Endothelial cell of umbilical vein (primary cell): ENCODE data around the gene ZMIZ1. TPM values are rescaled to one million over a fixed set of nuclear protein-coding genes. Genes with fewer than 3 reads are reported as not detected.

Experiments
- BruUV-seq: library from RNA; stranded (reverse); fragments of 400-500 nt; replicated peaks from 2 replicates; lab custom pipeline; 2021; lab: Mats Ljungman, UMichigan
- CTCF ChIA-PET: fragments of 300-600, 350-600 bp; sonication (Branson Sonifier 250); formaldehyde crosslinking; loops from one replicate; lab custom pipeline; 2021; ENCODE audit warnings: antibody characterized with exemption, inconsistent platforms; lab: Charles Lee
- POLR2A ChIA-PET: fragments of 300-600, 350-600 bp; sonication (Branson Sonifier 250); formaldehyde crosslinking; loops from one replicate; lab custom pipeline; 2021; ENCODE audit warnings: antibody characterized with exemption, inconsistent platforms; lab: Charles Lee
- DNase-seq: peaks from one replicate; pipeline ENCODE4 v3.0.0-alpha.2; 2011; ENCODE audit warnings: low read depth, low spot score
- FAIRE-seq: peaks from 2 replicates; lab custom pipeline; 2011; peaks lifted over from hg19 to GRCh38; lab: Jason Lieb, UNC
- H2AFZ ChIP-seq: 2 replicates; pipeline ENCODE4 v1.6.0; 2012; ENCODE audit warnings: low read depth, low read length, control low read depth, inconsistent platforms
- H3K27ac ChIP-seq: 2 replicates; pipeline ENCODE4 v1.5.1; 2011; ENCODE audit warnings: low read depth, mild to moderate bottlenecking, control low read depth, low read length, moderate library complexity; ENCODE audit not compliant: insufficient read depth
- H3K27me3 ChIP-seq, 2 experiments: 2 replicates each; pipeline versions ENCODE4 v1.6.0 to v1.6.1; 2011; ENCODE audit warnings: low read length in 2 of 2, mixed read lengths in 1 of 2; ENCODE audit not compliant: control insufficient read depth in 2 of 2, insufficient read depth in 2 of 2
- H3K36me3 ChIP-seq, 2 experiments: 2 replicates in 1 of 2; 3 replicates in 1 of 2; pipeline ENCODE4 v1.5.1; 2011; ENCODE audit warnings: low read length in 2 of 2, mild to moderate bottlenecking in 1 of 2, moderate library complexity in 1 of 2; ENCODE audit not compliant: control insufficient read depth in 2 of 2, insufficient read depth in 2 of 2; ENCODE audit errors: extremely low read depth in 1 of 2
- H3K4me1 ChIP-seq: 3 replicates; pipeline ENCODE4 v1.5.1; 2011; ENCODE audit warnings: mild to moderate bottlenecking, low read length; ENCODE audit not compliant: control insufficient read depth, insufficient read depth; ENCODE audit errors: extremely low read depth
- H3K4me2 ChIP-seq: 2 replicates; pipeline ENCODE4 v1.6.1; 2011; ENCODE audit warnings: low read length, control low read depth, mixed read lengths; ENCODE audit not compliant: insufficient read depth
- H3K4me3 ChIP-seq, 3 experiments: fragments of 200-600 bp in 1 of 3; sonication (generic), shearing (Covaris generic) in 1 of 3; replicated peaks in 1 of 3; 2 replicates each; pipeline ENCODE4 v1.5.1; 2011 to 2016; ENCODE audit warnings: control low read depth in 3 of 3, low read length in 3 of 3, mild to moderate bottlenecking in 2 of 3, inconsistent platforms in 1 of 3, low read depth in 1 of 3, moderate library complexity in 1 of 3; ENCODE audit not compliant: insufficient read depth in 1 of 3
- H3K79me2 ChIP-seq: 2 replicates; pipeline ENCODE4 v1.6.0; 2012; ENCODE audit warnings: low read length, inconsistent platforms; ENCODE audit not compliant: control insufficient read depth, insufficient read depth
- H3K9ac ChIP-seq: replicated peaks from 2 replicates; pipeline ENCODE3; 2011; ENCODE audit warnings: low read length, control low read depth; ENCODE audit not compliant: insufficient read depth; ENCODE audit errors: extremely low read depth
- H3K9me1 ChIP-seq: replicated peaks from 3 replicates; pipeline ENCODE4 v1.6.0; 2011; ENCODE audit warnings: mild to moderate bottlenecking, low read length; ENCODE audit not compliant: control insufficient read depth, insufficient read depth; ENCODE audit errors: extremely low read depth
- H3K9me3 ChIP-seq: replicated peaks from 2 replicates; pipeline ENCODE4 v1.5.1; 2012; ENCODE audit warnings: low read length, inconsistent platforms; ENCODE audit not compliant: control insufficient read depth, insufficient read depth
- H4K20me1 ChIP-seq: replicated peaks from 2 replicates; pipeline ENCODE3; 2011; ENCODE audit warnings: mild to moderate bottlenecking, low read length; ENCODE audit not compliant: control insufficient read depth, insufficient read depth; ENCODE audit errors: extremely low read depth
- EZH2 ChIP-seq: IDR thresholded peaks from 2 replicates; pipeline ENCODE4 v1.6.1; 2012; ENCODE audit warnings: borderline replicate concordance, low read depth, mild to moderate bottlenecking, moderate library complexity, low read length, inconsistent platforms; ENCODE audit not compliant: severe bottlenecking
- FOS ChIP-seq: IDR thresholded peaks from 2 replicates; pipeline ENCODE4 v1.6.1; 2011; ENCODE audit warnings: mild to moderate bottlenecking, low read length, moderate library complexity, borderline replicate concordance; ENCODE audit not compliant: insufficient read depth
- GATA2 ChIP-seq: IDR thresholded peaks from 2 replicates; pipeline ENCODE4 v1.7.0; 2011; ENCODE audit warnings: low read depth, mild to moderate bottlenecking, moderate library complexity, mixed read lengths, low read length; ENCODE audit not compliant: insufficient read length, insufficient read depth
- JUN ChIP-seq: IDR thresholded peaks from 2 replicates; pipeline ENCODE4 v1.6.1; 2011; ENCODE audit warnings: borderline replicate concordance, low read depth; ENCODE audit not compliant: insufficient read length, insufficient read depth
- MYC ChIP-seq: IDR thresholded peaks from one replicate; pipeline ENCODE4 v1.6.1; 2011; ENCODE audit warnings: mild to moderate bottlenecking, low read depth, low read length
- POLR2A ChIP-seq: IDR thresholded peaks from 2 replicates; pipeline ENCODE4 v1.6.1; 2012; ENCODE audit warnings: low read depth, mild to moderate bottlenecking, control low read depth, low read length
- POLR2AphosphoS5 ChIP-seq: IDR thresholded peaks from 2 replicates; pipeline ENCODE4 v1.6.1; 2012; ENCODE audit warnings: low read depth, mild to moderate bottlenecking, control low read depth, low read length, moderate library complexity; ENCODE audit not compliant: insufficient read depth
- dilution Hi-C: fragments of 300-500 bp; cut with MboI; formaldehyde crosslinking; loops from one replicate; pipeline ENCODE4 v1.15.0; 2019; ENCODE audit warnings: low sequenced_read_pairs; ENCODE audit not compliant: extremely low pct_ligation_motif_present
- intact Hi-C: fragments of 100-400 bp; cut with micrococcal nuclease; formaldehyde crosslinking; loops from one replicate; pipeline ENCODE4 v1.10.0; 2022
- polyA plus RNA-seq, 4 experiments: library from polyadenylated mRNA; depleted of rRNA in 3 of 4; stranded (reverse) in 3 of 4; unstranded in 1 of 4; fragments of >200 nt; gene quantifications; 2 replicates each; pipeline versions ENCODE4 v1.2.1 to v1.2.3, GENCODE V29; 2011 to 2012; ENCODE audit warnings: missing spikeins in 1 of 4
- total RNA-seq: library from RNA; stranded (reverse); gene quantifications from 2 replicates; pipeline ENCODE4 v1.2.3, GENCODE V29; 2021
- TF ChIP-seq, protein P1 (sequence below): IDR thresholded peaks from 2 replicates; pipeline ENCODE4 v1.6.1; 2011; ENCODE audit not compliant: insufficient read depth, insufficient read length
- TF ChIP-seq, protein P2 (sequence below), 2 donors: IDR thresholded peaks; 1 replicate in 1 of 2; 2 replicates in 1 of 2; pipeline ENCODE4 v1.5.1; 2011; ENCODE audit warnings: low read length in 2 of 2, mild to moderate bottlenecking in 2 of 2, moderate library complexity in 2 of 2, control low read depth in 1 of 2, inconsistent platforms in 1 of 2, low read depth in 1 of 2; ENCODE audit not compliant: insufficient read depth in 1 of 2; ENCODE audit errors: extremely low read depth in 1 of 2

Gene ZMIZ1
- total and polyA plus RNA-seq, 2 donors (not counting 3 experiments of a cell fraction or from before 2014, with no cell fraction given) = 12.5 to 46.7 TPM

DNA sequence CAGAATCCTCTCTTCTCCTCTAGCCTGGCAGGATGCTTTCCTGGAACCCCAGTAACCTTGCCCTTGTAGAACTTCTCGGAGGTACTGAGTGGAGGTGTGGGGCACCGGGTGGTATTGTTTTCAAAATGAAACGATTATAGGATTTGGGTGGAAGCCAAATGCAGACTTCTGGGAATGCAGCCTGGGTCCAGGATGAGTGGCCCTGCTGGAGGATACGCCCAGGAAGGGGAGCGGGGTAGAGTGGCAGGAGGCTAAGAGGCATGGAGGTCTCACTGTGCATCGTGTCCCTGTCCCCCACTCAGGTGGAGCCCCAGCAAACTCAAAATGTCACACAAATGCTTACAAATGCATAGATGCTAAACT lies 169.4 kb downstream of the ZMIZ1 start:
- H3K4me3 ChIP-seq = no peak overlapping the region
- H3K9ac ChIP-seq = no peak overlapping the region
- H2AFZ ChIP-seq = peak overlapping the region; percentile 6
- BruUV-seq = no TSS peak
- CTCF ChIA-PET = interaction anchor here (0.8 to 1.3 kb wide), 2 partner anchors 9 to 56 kb away, joined by 3 read pairs; no protein-coding TSS in a partner anchor
- intact Hi-C loops (no loop called here), dilution Hi-C loops (no loop called here)
- peak overlapping the region; percentile 40 for H3K27ac ChIP-seq
- DNase-seq = peak; percentile 26
- no peak overlapping the region for H3K4me2 ChIP-seq
- FAIRE-seq = no peak
- H3K79me2 ChIP-seq = no peaks in the 10 kb centered on the region
- no peaks in the 10 kb centered on the region for H4K20me1 ChIP-seq
- H3K27me3 ChIP-seq = no peaks in the 10 kb centered on the region
- TF ChIP-seq GATA2 = no peak
- TF ChIP-seq, protein P1, sequence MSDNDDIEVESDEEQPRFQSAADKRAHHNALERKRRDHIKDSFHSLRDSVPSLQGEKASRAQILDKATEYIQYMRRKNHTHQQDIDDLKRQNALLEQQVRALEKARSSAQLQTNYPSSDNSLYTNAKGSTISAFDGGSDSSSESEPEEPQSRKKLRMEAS = no peak
- TF ChIP-seq JUN = no peak
- TF ChIP-seq MYC = no peak
- no peak for TF ChIP-seq EZH2
- no peak for TF ChIP-seq POLR2A
- TF ChIP-seq POLR2AphosphoS5 = no peak
- TF ChIP-seq FOS = no peak
- TF ChIP-seq, protein P2, sequence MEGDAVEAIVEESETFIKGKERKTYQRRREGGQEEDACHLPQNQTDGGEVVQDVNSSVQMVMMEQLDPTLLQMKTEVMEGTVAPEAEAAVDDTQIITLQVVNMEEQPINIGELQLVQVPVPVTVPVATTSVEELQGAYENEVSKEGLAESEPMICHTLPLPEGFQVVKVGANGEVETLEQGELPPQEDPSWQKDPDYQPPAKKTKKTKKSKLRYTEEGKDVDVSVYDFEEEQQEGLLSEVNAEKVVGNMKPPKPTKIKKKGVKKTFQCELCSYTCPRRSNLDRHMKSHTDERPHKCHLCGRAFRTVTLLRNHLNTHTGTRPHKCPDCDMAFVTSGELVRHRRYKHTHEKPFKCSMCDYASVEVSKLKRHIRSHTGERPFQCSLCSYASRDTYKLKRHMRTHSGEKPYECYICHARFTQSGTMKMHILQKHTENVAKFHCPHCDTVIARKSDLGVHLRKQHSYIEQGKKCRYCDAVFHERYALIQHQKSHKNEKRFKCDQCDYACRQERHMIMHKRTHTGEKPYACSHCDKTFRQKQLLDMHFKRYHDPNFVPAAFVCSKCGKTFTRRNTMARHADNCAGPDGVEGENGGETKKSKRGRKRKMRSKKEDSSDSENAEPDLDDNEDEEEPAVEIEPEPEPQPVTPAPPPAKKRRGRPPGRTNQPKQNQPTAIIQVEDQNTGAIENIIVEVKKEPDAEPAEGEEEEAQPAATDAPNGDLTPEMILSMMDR (IDR thresholded peaks at IDR 0.05; ENCODE audit: extremely low read depth in 1 of 2, insufficient read depth in 1 of 2, low read depth in 1 of 2, low read length in 2 of 2) = no peak
- no peaks in the 10 kb centered on the region for H3K9me3 ChIP-seq
- H3K36me3 ChIP-seq = no peaks in the 10 kb centered on the region
- no peaks in the 10 kb centered on the region for H3K9me1 ChIP-seq
- POLR2A ChIA-PET = no interaction called here
- peaks cover 53% of the 10 kb centered on the region for H3K4me1 ChIP-seq
